NCI-H187 (cell line): ENCODE data around the gene SNX8.

ENCODE experiments used
- DNase-seq, 2 experiments: peaks; one replicate each; lab custom pipeline; 2025; lab: John Stamatoyannopoulos, UW

The SNX8 gene

GRCh38 chr7:2220954-2221353 is 93.3 kb downstream of the SNX8 start:
- DNase-seq: no peak

DNA sequence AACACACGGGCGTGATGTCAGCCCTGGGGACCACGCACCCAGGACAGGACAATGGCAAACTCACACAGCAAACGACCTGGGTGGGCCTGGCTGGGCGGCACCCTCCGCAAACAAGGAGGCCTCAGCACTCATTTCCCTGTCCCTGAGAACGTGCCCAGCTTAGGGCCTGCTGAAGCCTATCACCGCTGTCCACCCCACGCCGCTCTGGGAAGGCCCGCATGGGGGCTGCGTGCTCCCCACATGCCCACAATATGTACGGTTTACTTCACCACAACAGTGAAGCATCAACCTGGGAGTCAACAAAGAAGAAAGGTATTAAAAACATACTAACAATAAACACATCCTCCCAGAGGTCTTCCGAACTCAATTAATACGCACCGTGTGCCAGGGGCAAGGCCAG is 93.7 kb downstream of the SNX8 start:
- DNase-seq: no peak

GRCh38 chr7:2220030-2220429 is 94.2 kb downstream of the SNX8 start:
- DNase-seq: no peak

GRCh38 chr7:2219606-2220005 is 94.6 kb downstream of the SNX8 start:
- DNase-seq: no peak

DNA sequence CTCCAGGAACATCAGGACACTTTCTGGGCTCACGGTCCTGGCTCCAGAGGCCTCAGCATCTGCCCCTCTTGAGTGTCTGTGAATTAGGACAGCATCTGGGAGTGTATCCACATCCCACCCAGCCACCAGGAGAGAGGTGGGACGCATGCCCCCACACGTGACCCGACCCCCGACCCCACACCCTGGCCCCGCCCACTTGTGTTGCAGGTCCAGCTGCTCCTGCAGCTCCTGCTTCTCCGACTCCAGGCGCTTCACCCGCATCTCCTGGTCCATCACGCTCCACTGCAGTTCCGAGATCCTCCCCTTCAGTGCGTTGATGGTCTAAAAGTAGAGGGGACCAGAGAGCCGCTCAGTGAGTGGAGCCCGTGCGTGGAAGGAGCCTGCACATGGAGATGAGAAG is 95.1 kb downstream of the SNX8 start:
- no peak for DNase-seq

DNA sequence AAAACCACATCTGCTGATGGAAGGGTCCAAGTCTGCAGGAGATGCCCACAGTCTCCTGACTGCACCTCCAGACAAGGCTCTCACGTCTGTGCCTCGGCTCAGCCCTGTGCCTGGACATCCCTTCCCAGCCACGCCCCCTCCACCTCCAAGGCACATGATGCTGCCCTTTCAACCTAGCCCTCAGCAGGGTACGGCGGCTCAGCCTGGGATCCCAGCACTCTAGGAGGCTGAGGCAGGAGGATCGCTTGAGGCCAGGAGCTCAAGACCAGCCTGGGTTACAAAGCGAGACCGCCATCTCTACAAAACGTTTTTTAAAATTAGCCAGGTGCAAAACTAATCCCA is 95.8 kb downstream of the SNX8 start:
- DNase-seq: no peak

DNA sequence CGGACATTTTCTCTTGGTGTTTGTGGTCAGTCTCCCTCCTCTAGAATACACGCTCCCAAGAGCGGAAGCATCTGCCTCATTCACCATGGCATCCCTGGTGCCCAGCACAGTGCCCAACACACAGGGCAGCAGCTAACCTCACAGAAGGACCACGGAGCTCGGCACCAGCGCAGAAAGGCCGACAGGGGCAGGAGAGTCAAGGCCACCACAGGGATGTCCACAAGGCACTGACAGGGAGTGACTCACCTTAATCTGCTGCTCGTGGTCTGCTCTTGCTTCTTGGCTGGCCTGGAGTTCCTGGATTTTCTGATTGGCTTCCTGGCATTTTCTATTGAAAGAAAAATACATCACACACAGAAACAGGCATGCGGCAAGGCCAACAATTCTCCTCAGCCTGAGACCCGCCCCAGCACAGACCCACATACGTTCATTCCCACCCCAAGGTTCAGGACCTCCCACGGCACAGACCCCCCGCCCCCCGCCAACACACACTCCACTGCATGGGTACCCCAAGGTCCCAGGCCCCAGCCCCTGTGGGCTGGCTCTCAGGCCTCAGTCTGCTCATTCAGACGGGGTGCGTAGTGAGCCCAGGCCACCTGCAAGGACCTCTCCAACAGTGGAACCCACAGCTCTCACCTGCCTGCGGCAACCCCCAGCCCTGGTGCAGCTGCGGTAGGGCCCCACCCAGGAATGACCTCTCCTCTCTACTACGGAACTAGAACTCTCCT is 96.4 kb downstream of the SNX8 start:
- no peak for DNase-seq

- DNase-seq: no peak
Measured at GRCh38 chr7:2217206-2217605, 97.0 kb downstream of the SNX8 start.

- DNase-seq: no peak
Measured at GRCh38 chr7:2215851-2216250, 98.4 kb downstream of the SNX8 start.

- DNase-seq: no peak
Measured at GRCh38 chr7:2214636-2215035, 99.6 kb downstream of the SNX8 start.

DNA sequence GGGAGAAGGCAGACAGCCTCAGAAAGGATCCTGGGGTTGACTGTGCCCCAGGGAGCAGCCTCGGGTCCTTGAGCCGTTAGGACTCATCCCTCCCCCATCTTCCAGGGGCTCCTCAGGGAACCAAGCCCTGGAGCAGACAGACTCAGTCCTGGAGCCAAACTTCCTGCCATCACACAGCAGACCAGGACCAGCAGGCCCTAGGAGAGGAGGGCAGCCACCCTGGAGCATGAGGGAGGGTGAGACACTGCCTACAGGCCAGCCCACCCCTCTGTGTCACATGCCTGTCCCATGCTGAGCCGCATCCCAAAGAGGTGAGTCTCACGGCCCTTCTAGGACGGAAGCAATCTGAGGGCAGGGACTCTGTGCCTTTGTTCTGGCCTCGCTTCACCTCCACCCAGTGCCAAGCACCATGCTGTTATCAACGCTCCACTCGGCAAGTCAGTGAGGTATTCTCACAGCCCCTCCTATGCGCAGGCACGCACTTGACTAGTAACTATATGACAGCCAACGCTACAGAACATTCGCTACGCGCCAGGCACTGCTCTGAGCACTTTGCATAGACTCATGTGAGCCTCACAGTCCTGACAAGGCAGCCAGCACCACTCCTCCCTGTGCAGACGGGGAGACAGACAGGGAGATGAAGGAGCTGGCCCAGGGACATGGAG is 100.6 kb downstream of the SNX8 start:
- no peak for DNase-seq

GRCh38 chr7:2212906-2213305 is 101.3 kb downstream of the SNX8 start:
- DNase-seq: no peak

DNA sequence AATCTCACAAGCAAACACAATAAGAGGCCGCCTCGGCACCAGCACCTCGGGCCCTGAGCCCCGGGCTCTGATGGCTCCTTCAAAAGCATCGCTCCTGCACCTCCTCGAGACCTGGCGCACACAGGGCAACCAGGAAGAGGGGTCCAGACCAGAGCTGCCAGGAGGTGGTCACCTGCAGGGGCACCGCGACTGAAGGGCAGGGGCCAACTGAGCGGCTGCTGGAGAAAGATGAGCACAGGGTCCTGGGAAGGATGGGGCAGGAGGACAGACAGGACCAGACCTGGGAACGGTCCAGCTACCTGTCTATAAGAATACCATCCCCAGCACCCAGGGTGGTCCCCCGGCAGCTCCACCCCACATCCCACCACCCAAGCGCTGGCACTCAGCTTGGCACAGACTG is 102.3 kb downstream of the SNX8 start:
- no peak for DNase-seq

- DNase-seq: no peak
Measured at GRCh38 chr7:2211259-2211880, 102.9 kb downstream of the SNX8 start.

GRCh38 chr7:2210551-2211258 is 103.5 kb downstream of the SNX8 start:
- no peak for DNase-seq

GRCh38 chr7:2209961-2210323 is 104.3 kb downstream of the SNX8 start:
- no peak for DNase-seq

DNA sequence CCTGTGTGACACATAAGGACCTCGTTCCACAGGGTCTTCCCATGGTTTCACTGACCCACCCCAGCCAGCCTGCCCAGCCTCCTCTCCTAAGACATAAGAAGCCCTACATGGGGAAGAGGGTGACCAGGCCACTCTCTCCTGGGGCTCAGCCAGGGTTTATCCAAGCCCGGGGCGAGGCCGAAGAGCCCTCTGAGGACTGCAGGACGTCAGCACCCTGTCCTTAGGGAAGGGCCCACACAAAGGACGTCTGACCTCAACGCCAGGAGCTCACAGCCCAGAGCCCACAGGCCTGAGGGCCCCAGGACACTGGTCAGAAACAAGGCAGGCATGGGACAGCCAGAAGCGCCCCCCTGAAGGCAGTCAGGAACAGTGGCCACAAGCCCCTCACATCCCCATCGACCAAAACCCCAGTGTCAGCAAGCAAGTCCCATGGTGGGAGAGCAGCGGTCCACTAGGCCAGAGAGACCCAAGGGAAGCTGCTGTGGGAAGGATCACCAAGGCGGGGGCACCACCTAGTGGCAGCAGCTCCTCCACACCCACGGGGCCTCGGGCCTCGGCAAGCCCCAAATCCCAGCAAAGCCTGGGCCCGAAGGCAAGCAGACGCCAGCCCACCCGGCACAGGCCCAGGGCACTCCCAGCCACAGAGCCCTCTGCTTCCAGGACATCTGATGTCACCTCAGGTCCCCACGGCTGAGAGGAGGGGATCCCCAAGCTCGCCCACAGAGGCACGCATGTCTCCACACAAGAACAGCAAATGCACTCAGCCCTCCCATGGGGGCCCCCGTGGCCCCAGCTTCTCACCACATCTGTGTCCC is 104.9 kb downstream of the SNX8 start:
- no peak for DNase-seq

GRCh38 chr7:2208712-2209111 is 105.5 kb downstream of the SNX8 start:
- DNase-seq: no peak

DNA sequence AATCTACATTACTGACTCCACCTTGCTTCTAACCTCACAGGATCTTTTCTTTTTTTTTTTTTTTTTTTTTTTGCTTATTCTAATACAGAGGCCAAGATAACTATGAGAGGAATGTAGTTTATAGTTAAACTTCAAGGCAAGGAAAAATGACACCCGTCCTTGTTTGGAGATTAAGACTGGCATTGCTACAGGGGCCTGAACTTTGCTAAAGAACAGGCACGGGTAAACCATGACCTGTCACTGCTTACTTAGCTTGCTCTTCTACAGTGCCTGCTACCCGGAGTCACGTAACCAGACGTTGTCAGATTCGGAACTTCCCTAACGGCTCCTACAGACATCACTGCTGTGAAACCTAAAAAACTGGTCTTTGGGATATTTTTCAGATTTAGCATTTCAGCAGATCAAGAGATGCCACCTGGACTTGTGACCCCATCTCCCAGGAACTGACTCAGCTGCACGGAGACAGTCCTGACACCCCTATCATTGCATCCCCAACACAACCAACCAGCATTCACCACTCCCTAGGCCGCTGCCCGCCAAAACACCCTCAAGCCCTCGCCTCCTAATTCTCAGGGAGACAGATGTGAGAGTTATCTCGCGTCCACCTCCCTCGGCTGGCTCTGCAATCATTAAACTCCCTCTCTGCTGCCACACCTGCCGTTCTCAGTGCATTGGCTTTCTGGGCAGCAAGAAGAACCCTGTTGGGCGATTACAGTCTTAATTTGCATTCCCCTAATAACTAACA is 109.0 kb downstream of the SNX8 start:
- DNase-seq: no peak

GRCh38 chr7:2204446-2204845 is 109.8 kb downstream of the SNX8 start:
- no peak for DNase-seq

DNA sequence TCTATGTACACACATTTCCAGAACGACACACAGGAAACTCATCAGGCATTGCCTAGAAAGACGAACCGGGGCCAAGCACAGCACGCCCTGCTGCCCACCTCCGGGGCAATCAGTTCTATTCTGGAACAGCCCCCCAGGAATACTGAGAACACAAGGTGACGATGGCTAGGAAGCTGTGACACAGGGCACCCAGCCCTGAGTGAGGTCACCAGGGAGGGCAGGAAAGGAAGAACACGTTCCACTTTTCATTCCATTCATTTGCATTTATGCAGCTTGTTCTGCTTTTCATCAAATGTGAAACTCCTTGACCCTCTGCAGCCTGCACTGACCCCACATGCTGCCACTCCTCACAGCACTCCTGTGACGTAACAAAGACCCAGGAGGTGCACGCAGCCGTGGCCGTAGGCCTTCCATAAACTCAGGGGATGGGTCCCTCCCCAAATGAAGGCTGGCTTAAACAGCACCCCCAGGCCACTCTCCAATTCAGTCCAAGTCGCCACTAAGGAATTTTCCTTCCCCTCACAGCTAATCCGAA is 110.4 kb downstream of the SNX8 start:
- DNase-seq: no peak
